NT2/D1 (cell line): ENCODE data around the gene PARM1.

Experiments
- YY1 ChIP-seq: IDR thresholded peaks from 2 replicates; pipeline ENCODE4 v1.6.1; 2011; ENCODE audit not compliant: insufficient read length, insufficient read depth
- ZNF274 ChIP-seq: IDR thresholded peaks from 2 replicates; pipeline ENCODE4 v1.6.1; 2011; ENCODE audit warnings: mild to moderate bottlenecking, low read depth, low read length

- TF ChIP-seq YY1: no peak
- TF ChIP-seq ZNF274: no peak
Observed at GRCh38 chr4:75004755-75005668, 72.1 kb downstream of the PARM1 start.
